K562 (cell line): ENCODE data around the gene CRYM. TPM values are rescaled to one million over a fixed set of nuclear protein-coding genes. Genes with fewer than 3 reads are reported as not detected.

Experiments
- ATAC-seq: fragments of 200-7000 bp; cut with Tn5 transposase; 3 replicates; pipeline ENCODE4 v1.9.1; 2020; ENCODE audit warnings: moderate library complexity
- BruUV-seq: library from RNA; stranded (reverse); fragments of 400-500 nt; replicated peaks from 2 replicates; lab custom pipeline; 2021; lab: Mats Ljungman, UMichigan
- CTCF ChIA-PET: fragments of 300-600 bp; formaldehyde crosslinking; extraction: SDS; loops from one replicate; lab custom pipeline; 2021; ENCODE audit warnings: low intra/inter-chr PET ratio; lab: Yijun Ruan, JAX
- POLR2A ChIA-PET: fragments of 300-600, 350-650 bp; sonication (Branson Sonifier 250); formaldehyde crosslinking; extraction: SDS; loops from one replicate; lab custom pipeline; 2021; ENCODE audit warnings: antibody characterized with exemption, inconsistent platforms; lab: Yijun Ruan, JAX
- DNase-seq, 4 experiments: peaks; one replicate each; pipeline versions ENCODE4 v3.0.0 to v3.0.0-alpha.2; 2011 to 2018; ENCODE audit warnings: low spot score in 3 of 4, mixed read lengths in 3 of 4; ENCODE audit errors: extremely low read depth in 1 of 4
- FAIRE-seq: peaks from 2 replicates; lab custom pipeline; 2011; peaks lifted over from hg19 to GRCh38; lab: Jason Lieb, UNC
- H2AFZ ChIP-seq: 2 replicates; pipeline ENCODE4 v1.6.0; 2011; ENCODE audit warnings: low read depth, low read length, control low read depth, inconsistent platforms
- H3K27ac ChIP-seq: fragments of 200-600 bp; 3 replicates; pipeline ENCODE4 v1.8.0; 2011; ENCODE audit warnings: low read depth, mild to moderate bottlenecking, control low read depth, inconsistent platforms, low read length, moderate library complexity, mixed read lengths; ENCODE audit errors: extremely low read depth
- H3K27me3 ChIP-seq, 2 experiments: fragments of 300-600 bp in 1 of 2; 2 replicates in 1 of 2; 3 replicates in 1 of 2; pipeline versions ENCODE4 v1.6.0 to v1.8.0; 2011; ENCODE audit warnings: inconsistent platforms in 2 of 2, low read length in 2 of 2, mild to moderate bottlenecking in 1 of 2, mixed read lengths in 1 of 2, moderate library complexity in 1 of 2; ENCODE audit not compliant: control insufficient read depth in 2 of 2, insufficient read depth in 2 of 2
- H3K36me3 ChIP-seq: fragments of 300-600 bp; 3 replicates; pipeline ENCODE4 v1.8.0; 2011; ENCODE audit warnings: mild to moderate bottlenecking, low read length, inconsistent platforms; ENCODE audit not compliant: control insufficient read depth, insufficient read depth
- H3K4me1 ChIP-seq, 2 experiments: fragments of 200-600 bp in 1 of 2; replicated peaks in 1 of 2; 2 replicates in 1 of 2; 3 replicates in 1 of 2; pipeline versions ENCODE4 v1.5.1 to v1.8.0; 2011; ENCODE audit warnings: inconsistent platforms in 2 of 2, low read length in 2 of 2, mild to moderate bottlenecking in 1 of 2, mixed read lengths in 1 of 2, moderate library complexity in 1 of 2; ENCODE audit not compliant: control insufficient read depth in 2 of 2, insufficient read depth in 2 of 2
- H3K4me2 ChIP-seq: 2 replicates; pipeline ENCODE4 v1.6.1; 2011; ENCODE audit warnings: low read length, control low read depth, inconsistent platforms, mixed read lengths; ENCODE audit not compliant: insufficient read depth
- H3K4me3 ChIP-seq: fragments of 200-600 bp; sonication (generic), shearing (Covaris generic); 2 replicates; pipeline ENCODE4 v1.5.1; 2016; ENCODE audit warnings: control low read depth, inconsistent platforms
- H3K79me2 ChIP-seq: fragments of 200-600 bp; 3 replicates; pipeline ENCODE4 v1.8.0; 2011; ENCODE audit warnings: low read length, inconsistent platforms; ENCODE audit not compliant: control insufficient read depth, insufficient read depth
- H3K9ac ChIP-seq, 2 experiments: 2 replicates each; pipeline versions ENCODE4 v1.6.0 to v1.6.1; 2011; ENCODE audit warnings: low read depth in 2 of 2, low read length in 2 of 2, control low read depth in 1 of 2, inconsistent platforms in 1 of 2, mild to moderate bottlenecking in 1 of 2, mixed read lengths in 1 of 2; ENCODE audit not compliant: insufficient read depth in 1 of 2
- H3K9me1 ChIP-seq: one replicate; pipeline ENCODE4 v1.6.0; 2011; ENCODE audit warnings: inconsistent platforms, mild to moderate bottlenecking, low read length, moderate library complexity; ENCODE audit not compliant: control insufficient read depth, insufficient read depth
- H3K9me3 ChIP-seq: replicated peaks from 2 replicates; pipeline ENCODE4 v1.5.1; 2011; ENCODE audit warnings: low read depth, low read length, inconsistent platforms; ENCODE audit not compliant: control insufficient read depth, insufficient read depth
- H4K20me1 ChIP-seq: replicated peaks from 2 replicates; pipeline ENCODE4 v1.6.1; 2011; ENCODE audit warnings: low read length, inconsistent platforms, mixed read lengths; ENCODE audit not compliant: control insufficient read depth, insufficient read depth
- BRD9 ChIP-seq: fragments of 450-650 bp; IDR thresholded peaks from 2 replicates; pipeline ENCODE4 v1.6.1; 2018; ENCODE audit warnings: low read depth; ENCODE audit not compliant: partially characterized antibody
- EWSR1 ChIP-seq: fragments of 450-650 bp; IDR thresholded peaks from 2 replicates; pipeline ENCODE4 v1.6.1; 2018; ENCODE audit warnings: borderline replicate concordance, mild to moderate bottlenecking, low read depth, moderate library complexity; ENCODE audit not compliant: partially characterized antibody
- HCFC1 ChIP-seq: IDR thresholded peaks from 2 replicates; pipeline ENCODE4 v1.6.1; 2012; ENCODE audit warnings: low read depth, low read length, improper control_type of control experiment
- RAD21 ChIP-seq, 2 experiments: fragments of 250-450 bp in 1 of 2; fragments of 450-650 bp in 1 of 2; sonication (Bioruptor Pico) in 1 of 2; formaldehyde crosslinking in 1 of 2; IDR thresholded peaks in 1 of 2; conservative IDR thresholded peaks in 1 of 2; 2 replicates each; pipeline versions ENCODE4 v1.4.0 to v1.8.0; 2020 to 2022; ENCODE audit warnings: mild to moderate bottlenecking in 2 of 2, moderate library complexity in 1 of 2
- YY1 ChIP-seq, 3 experiments: IDR thresholded peaks; 2 replicates each; pipeline ENCODE4 v1.6.1; 2011; ENCODE audit warnings: low read length in 2 of 3, mild to moderate bottlenecking in 2 of 3, moderate library complexity in 2 of 3, borderline replicate concordance in 1 of 3, control low read depth in 1 of 3, low read depth in 1 of 3; ENCODE audit not compliant: insufficient read depth in 3 of 3, insufficient replicate concordance in 2 of 3, control insufficient read depth in 1 of 3, insufficient read length in 1 of 3; ENCODE audit errors: extremely low read depth in 1 of 3
- WGBS: fragments of 100-300 bp; shearing (Covaris generic); methylation state at CpG from one replicate; pipeline ENCODE4 v1.1.6; 2016; ENCODE audit warnings: low coverage, mixed read lengths; ENCODE audit not compliant: insufficient coverage; ENCODE audit errors: missing lambda C conversion rate; 5-methylcytosine and 5-hydroxymethylcytosine counted together
- in situ Hi-C: fragments of 300-500 bp; cut with MboI; formaldehyde crosslinking; loops from 4 replicates; pipeline ENCODE4 v1.15.0; 2018; ENCODE audit warnings: inconsistent platforms, mixed read lengths
- intact Hi-C: fragments of 100-400 bp; cut with micrococcal nuclease; formaldehyde crosslinking; loops from 2 replicates; pipeline ENCODE4 v1.14.2; 2022
- polyA plus RNA-seq, 8 experiments: library from polyadenylated mRNA; depleted of rRNA in 4 of 8; stranded (reverse) in 5 of 8; unstranded in 3 of 8; fragments of >200 nt; fragmentation: Nextera tagmentation in 2 of 8; fragmentation: Illumina TruSeq in 1 of 8; extraction: Ambion mirVana in 2 of 8; extraction: Trizol in 1 of 8; gene quantifications; 2 replicates each; pipeline versions ENCODE4 v1.2.1 to v1.2.3, GENCODE V29; 2011 to 2014; ENCODE audit warnings: inconsistent platforms in 1 of 8, missing spikeins in 1 of 8
- total RNA-seq, 7 experiments: library from RNA; depleted of rRNA in 6 of 7; stranded (reverse); fragments of >200 nt in 6 of 7; fragmentation: Illumina TruSeq in 2 of 7; extraction: Trizol in 2 of 7; gene quantifications; 2 replicates each; pipeline versions ENCODE4 v1.2.1 to v1.2.3, GENCODE V29; 2011 to 2021; ENCODE audit warnings: low replicate concordance in 1 of 7
- TF ChIP-seq, protein P1 (sequence below): fragments of 250-450 bp; sonication (Bioruptor Pico); IDR thresholded peaks from 2 replicates; pipeline ENCODE4 v1.5.0; 2020; ENCODE audit warnings: mild to moderate bottlenecking, borderline replicate concordance

CRYM gene
- total and polyA plus RNA-seq, 9 of the 15 experiments (the other 6 are each of a cell fraction or from before 2014, with no cell fraction given): 0.08 to 0.98 (median 0.47) TPM

DNA sequence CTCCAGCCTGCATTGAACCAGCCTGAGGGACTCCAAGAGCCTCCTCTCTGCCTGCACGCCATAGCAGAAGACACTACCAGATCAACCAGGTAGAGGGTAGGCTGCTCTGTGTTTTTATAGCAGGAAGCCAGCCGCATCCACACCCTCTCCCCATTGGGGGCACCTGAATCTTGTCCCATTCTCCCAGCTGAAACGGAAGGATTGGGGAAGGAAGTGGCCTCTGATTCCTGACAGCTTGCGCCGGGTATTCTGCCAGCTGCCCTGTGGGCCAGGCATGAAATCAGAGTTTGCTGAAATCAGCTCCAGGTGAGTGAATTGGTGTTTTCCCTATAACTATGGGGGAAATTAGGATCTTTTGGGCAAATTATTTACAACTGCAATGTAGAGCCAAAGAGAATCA is 66.6 kb downstream of the CRYM start, which contains the start of gene ZP2:
Gene ZP2 (minus strand): TSS at position 89 of the 400 bp plus-strand sequence. CDS start 27 bp downstream, at position 62.
- Histone ChIP-seq H3K27me3 (peaks cover 14 to 45% of the 10 kb centered on the region in 2 experiments), H3K4me3 (no peak within 1 kb of the TSS), H3K36me3 (no peaks in the 10 kb centered on the region), H3K9me1 (no peaks in the 10 kb centered on the region), H4K20me1 (0 out of 2 replicates have a peak, but pooled peaks cover 3% of the 10 kb centered on the region), H3K4me1 (peaks cover 0 to 2% of the 10 kb centered on the region in 2 experiments; a peak in 1 of 5 replicates), H3K9me3 (no peaks in the 10 kb centered on the region), H2AFZ (no peak within 1 kb of the TSS), H3K9ac (no peak within 1 kb of the TSS), H3K4me2 (no peak within 1 kb of the TSS), H3K27ac (no peak within 1 kb of the TSS), H3K79me2 (no peaks in the 10 kb centered on the region)
- no peak for TF ChIP-seq EWSR1
- no peak for TF ChIP-seq HCFC1
- TF ChIP-seq, protein P1, sequence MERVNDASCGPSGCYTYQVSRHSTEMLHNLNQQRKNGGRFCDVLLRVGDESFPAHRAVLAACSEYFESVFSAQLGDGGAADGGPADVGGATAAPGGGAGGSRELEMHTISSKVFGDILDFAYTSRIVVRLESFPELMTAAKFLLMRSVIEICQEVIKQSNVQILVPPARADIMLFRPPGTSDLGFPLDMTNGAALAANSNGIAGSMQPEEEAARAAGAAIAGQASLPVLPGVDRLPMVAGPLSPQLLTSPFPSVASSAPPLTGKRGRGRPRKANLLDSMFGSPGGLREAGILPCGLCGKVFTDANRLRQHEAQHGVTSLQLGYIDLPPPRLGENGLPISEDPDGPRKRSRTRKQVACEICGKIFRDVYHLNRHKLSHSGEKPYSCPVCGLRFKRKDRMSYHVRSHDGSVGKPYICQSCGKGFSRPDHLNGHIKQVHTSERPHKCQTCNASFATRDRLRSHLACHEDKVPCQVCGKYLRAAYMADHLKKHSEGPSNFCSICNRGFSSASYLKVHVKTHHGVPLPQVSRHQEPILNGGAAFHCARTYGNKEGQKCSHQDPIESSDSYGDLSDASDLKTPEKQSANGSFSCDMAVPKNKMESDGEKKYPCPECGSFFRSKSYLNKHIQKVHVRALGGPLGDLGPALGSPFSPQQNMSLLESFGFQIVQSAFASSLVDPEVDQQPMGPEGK (CRISPR knock-in tag): no peak
- no peak for TF ChIP-seq YY1 (IDR thresholded peaks at IDR 0.05; ENCODE audit: borderline replicate concordance in 1 of 3, control insufficient read depth in 1 of 3, extremely low read depth in 1 of 3, insufficient read depth in 3 of 3, insufficient read length in 1 of 3, insufficient replicate concordance in 2 of 3, low read depth in 1 of 3, low read length in 2 of 3)
- TF ChIP-seq BRD9: no peak
- no peak for TF ChIP-seq RAD21 (CRISPR knock-in tag; conservative IDR thresholded peaks at IDR 0.05 in 1 of 2, IDR thresholded peaks at IDR 0.05 in 1 of 2)
- ChIA-PET CTCF (no interaction called here), POLR2A (interaction anchor here (1.0 kb wide), 1 partner anchor 20 kb away, joined by 3 read pairs; no protein-coding TSS in a partner anchor)
- intact Hi-C loops: no loop called here
- FAIRE-seq (no peak), ATAC-seq (no peak), DNase-seq (no peak)
- WGBS: 34% methylated on average over 5 of the region's 5 CpGs
- BruUV-seq: no TSS peak
- in situ Hi-C loops: no loop called here

Other genes with a start within 250 kb of the CRYM start
- 0.12 and 0.50 TPM in 2 replicates for gene DNAH3, start 127.4 kb downstream of the CRYM start, total RNA-seq (2014; rRNA removed)
- gene DNAH3, start 127.4 kb downstream of the CRYM start, total RNA-seq (2014; rRNA removed; fragmentation: Illumina TruSeq; extraction: Trizol): 0.38 and 0.44 TPM in 2 replicates
- gene DNAH3, start 127.4 kb downstream of the CRYM start, total RNA-seq (2015; rRNA removed; fragmentation: Illumina TruSeq; extraction: Trizol): 0.40 and 0.45 TPM in 2 replicates
- 0.33 and 0.49 TPM in 2 replicates for gene DNAH3, start 127.4 kb downstream of the CRYM start, total RNA-seq (2021)
- 0.14 and 0.32 TPM in 2 replicates for gene DNAH3, start 127.4 kb downstream of the CRYM start, polyA plus RNA-seq (2011; rRNA removed)
- 0.36 and 0.39 TPM in 2 replicates for gene DNAH3, start 127.4 kb downstream of the CRYM start, polyA plus RNA-seq (2014; fragmentation: Illumina TruSeq; extraction: Trizol)
- under 1 TPM; 0.65 to 0.84 TPM for gene DNAH3, start 127.4 kb downstream of the CRYM start, polyA plus RNA-seq (2014; fragmentation: Nextera tagmentation; extraction: Ambion mirVana)
- gene DNAH3, start 127.4 kb downstream of the CRYM start, polyA plus RNA-seq (2014; rRNA removed): 0.53 and 0.94 TPM in 2 replicates
- gene LDAF1, start 119.6 kb downstream of the CRYM start, total RNA-seq (2014; rRNA removed): 7.3 and 9.3 TPM in 2 replicates
- 12.6 and 15.3 TPM in 2 replicates for gene LDAF1, start 119.6 kb downstream of the CRYM start, total RNA-seq (2014; rRNA removed; fragmentation: Illumina TruSeq; extraction: Trizol)
- gene LDAF1, start 119.6 kb downstream of the CRYM start, total RNA-seq (2015; rRNA removed; fragmentation: Illumina TruSeq; extraction: Trizol): 7.0 and 7.4 TPM in 2 replicates
- gene LDAF1, start 119.6 kb downstream of the CRYM start, total RNA-seq (2021): 11.8 and 13.1 TPM in 2 replicates
- 10.4 and 15.0 TPM in 2 replicates for gene LDAF1, start 119.6 kb downstream of the CRYM start, polyA plus RNA-seq (2011; rRNA removed)
- 11.9 and 12.5 TPM in 2 replicates for gene LDAF1, start 119.6 kb downstream of the CRYM start, polyA plus RNA-seq (2014; fragmentation: Illumina TruSeq; extraction: Trizol)
- gene LDAF1, start 119.6 kb downstream of the CRYM start, polyA plus RNA-seq (2014; fragmentation: Nextera tagmentation; extraction: Ambion mirVana): 10 to 100 TPM; 13.7 to 20.1 TPM
- 7.5 and 7.7 TPM in 2 replicates for gene LDAF1, start 119.6 kb downstream of the CRYM start, polyA plus RNA-seq (2014; rRNA removed)
- not detected in 2 replicates for gene ZP2, start 66.7 kb downstream of the CRYM start, total RNA-seq (2014; rRNA removed)
- not detected in 2 replicates for gene ZP2, start 66.7 kb downstream of the CRYM start, total RNA-seq (2014; rRNA removed; fragmentation: Illumina TruSeq; extraction: Trizol)
- not detected in 2 replicates for gene ZP2, start 66.7 kb downstream of the CRYM start, total RNA-seq (2015; rRNA removed; fragmentation: Illumina TruSeq; extraction: Trizol)
- not detected in 2 replicates for gene ZP2, start 66.7 kb downstream of the CRYM start, total RNA-seq (2021)
- not detected in 2 replicates for gene ZP2, start 66.7 kb downstream of the CRYM start, polyA plus RNA-seq (2011; rRNA removed)
- gene ZP2, start 66.7 kb downstream of the CRYM start, polyA plus RNA-seq (2014; fragmentation: Illumina TruSeq; extraction: Trizol): not detected in 2 replicates
- gene ZP2, start 66.7 kb downstream of the CRYM start, polyA plus RNA-seq (2014; fragmentation: Nextera tagmentation; extraction: Ambion mirVana): not detected
- not detected in 2 replicates for gene ZP2, start 66.7 kb downstream of the CRYM start, polyA plus RNA-seq (2014; rRNA removed)
- gene ANKS4B, start 44.6 kb downstream of the CRYM start, total RNA-seq (2014; rRNA removed): not detected in 2 replicates
- gene ANKS4B, start 44.6 kb downstream of the CRYM start, total RNA-seq (2014; rRNA removed; fragmentation: Illumina TruSeq; extraction: Trizol): not detected in 2 replicates
- not detected in 2 replicates for gene ANKS4B, start 44.6 kb downstream of the CRYM start, total RNA-seq (2015; rRNA removed; fragmentation: Illumina TruSeq; extraction: Trizol)
- not detected in 2 replicates for gene ANKS4B, start 44.6 kb downstream of the CRYM start, total RNA-seq (2021)
- not detected in 2 replicates for gene ANKS4B, start 44.6 kb downstream of the CRYM start, polyA plus RNA-seq (2011; rRNA removed)
- gene ANKS4B, start 44.6 kb downstream of the CRYM start, polyA plus RNA-seq (2014; fragmentation: Illumina TruSeq; extraction: Trizol): not detected in 2 replicates
- not detected for gene ANKS4B, start 44.6 kb downstream of the CRYM start, polyA plus RNA-seq (2014; fragmentation: Nextera tagmentation; extraction: Ambion mirVana)
- not detected in 2 replicates for gene ANKS4B, start 44.6 kb downstream of the CRYM start, polyA plus RNA-seq (2014; rRNA removed)